GM21381 (cell line): Measurements from ENCODE around the gene MPZL1.

Source experiments
- ATAC-seq: cut with Tn5 transposase; IDR thresholded peaks from one replicate; pipeline ENCODE4 v1.9.1; 2021; ENCODE audit warnings: mild to moderate bottlenecking, moderate library complexity; ENCODE audit not compliant: unreplicated experiment

Gene MPZL1

GRCh38 chr1:167694691-167695090 is 27.1 kb upstream of the MPZL1 start:
- ATAC-seq, result no peak

GRCh38 chr1:167695147-167695546 is 26.6 kb upstream of the MPZL1 start:
- no peak for ATAC-seq

GRCh38 chr1:167695756-167696561 is 25.8 kb upstream of the MPZL1 start:
- ATAC-seq, result no peak

- no peak for ATAC-seq
Observed at GRCh38 chr1:167697667-167698141, 24.1 kb upstream of the MPZL1 start.

GRCh38 chr1:167698313-167698712 is 23.5 kb upstream of the MPZL1 start:
- no peak for ATAC-seq

- no peak for ATAC-seq
Observed at GRCh38 chr1:167701510-167701909, 20.3 kb upstream of the MPZL1 start.

- ATAC-seq, result no peak
Observed at GRCh38 chr1:167703557-167703956, 18.2 kb upstream of the MPZL1 start.

- no peak for ATAC-seq
Observed at GRCh38 chr1:167704715-167705114, 17.1 kb upstream of the MPZL1 start.

GRCh38 chr1:167705250-167705649 is 16.5 kb upstream of the MPZL1 start:
- no peak for ATAC-seq

GRCh38 chr1:167706363-167706762 is 15.4 kb upstream of the MPZL1 start:
- no peak for ATAC-seq

GRCh38 chr1:167706931-167707877 is 14.6 kb upstream of the MPZL1 start:
- ATAC-seq, result no peak

GRCh38 chr1:167707942-167708341 is 13.8 kb upstream of the MPZL1 start:
- ATAC-seq, result no peak

GRCh38 chr1:167708940-167709389 is 12.8 kb upstream of the MPZL1 start:
- no peak for ATAC-seq

- ATAC-seq, result no peak
Observed at GRCh38 chr1:167710836-167711235, 10.9 kb upstream of the MPZL1 start.

GRCh38 chr1:167711797-167712196 is 10.0 kb upstream of the MPZL1 start:
- ATAC-seq, result no peak

- no peak for ATAC-seq
Observed at GRCh38 chr1:167713330-167714081, 8.3 kb upstream of the MPZL1 start.

GRCh38 chr1:167714098-167714438 is 7.7 kb upstream of the MPZL1 start:
- peak; percentile 51 for ATAC-seq

GRCh38 chr1:167714439-167715156 is 7.2 kb upstream of the MPZL1 start:
- peak; percentile 48 for ATAC-seq

- peak; percentile 38 for ATAC-seq
Observed at GRCh38 chr1:167715157-167715999, 6.4 kb upstream of the MPZL1 start.

GRCh38 chr1:167716000-167716271 is 5.8 kb upstream of the MPZL1 start:
- ATAC-seq, result no peak
